ENCODE data around the gene ANKRD11.
"Not testable (repeated sequence)": the region's sequence is repeated elsewhere in the genome, so short reads cannot be mapped to it uniquely, and the experiment has no call there.

The ANKRD11 gene

GRCh38 chr16:89248196-89248982 is 242.0 kb downstream of the ANKRD11 start:
- Histone ChIP-seq H3K4me2 (no peak overlapping the region), H3K36me3 (ENCODE audit: insufficient read depth) (no peaks in the 10 kb centered on the region), H4K20me1 (ENCODE audit: insufficient read depth) (no peaks in the 10 kb centered on the region), H3K9ac (no peak overlapping the region), H3K27ac (no peak overlapping the region), H3K4me1 (ENCODE audit: low read depth, poor library complexity, severe bottlenecking) (no peaks in the 10 kb centered on the region), H3K79me2 (ENCODE audit: insufficient read depth, low read depth) (no peaks in the 10 kb centered on the region), H3K27me3 (ENCODE audit: insufficient read depth, low read depth) (no peaks in the 10 kb centered on the region), H2AFZ (ENCODE audit: low read depth) (peak overlapping the region; percentile 44; the same call in 1 of the 2 replicates), H3K4me3 (IDR thresholded peaks at IDR 0.05; ENCODE audit: insufficient read depth, low read depth, low read length) (no peak overlapping the region)
- no peak for TF ChIP-seq CTCF (conservative IDR thresholded peaks at IDR 0.05; ENCODE audit: low read depth, low read length)

GRCh38 chr16:89247734-89248075 is 242.7 kb downstream of the ANKRD11 start:
- not testable (repeated sequence) for H3K27me3 ChIP-seq (ENCODE audit: insufficient read depth, low read depth); H4K20me1 ChIP-seq (ENCODE audit: insufficient read depth); H3K79me2 ChIP-seq (ENCODE audit: insufficient read depth, low read depth); H3K36me3 ChIP-seq (ENCODE audit: insufficient read depth); H3K27ac ChIP-seq; H3K4me2 ChIP-seq; H3K9ac ChIP-seq; H3K4me3 ChIP-seq (IDR thresholded peaks at IDR 0.05; ENCODE audit: insufficient read depth, low read depth, low read length); H3K4me1 ChIP-seq (ENCODE audit: low read depth, poor library complexity, severe bottlenecking)
- peak overlapping the region; percentile 44 for H2AFZ ChIP-seq (ENCODE audit: low read depth)

GRCh38 chr16:89246903-89247733 is 243.2 kb downstream of the ANKRD11 start:
- Histone ChIP-seq H2AFZ (ENCODE audit: low read depth) (peak overlapping the region; percentile 55), H3K4me3 (IDR thresholded peaks at IDR 0.05; ENCODE audit: insufficient read depth, low read depth, low read length) (no peak overlapping the region)
- TF ChIP-seq CTCF (conservative IDR thresholded peaks at IDR 0.05; ENCODE audit: low read depth, low read length): no peak

GRCh38 chr16:89246383-89246902 is 243.9 kb downstream of the ANKRD11 start:
- H4K20me1 ChIP-seq (ENCODE audit: insufficient read depth): no peaks in the 10 kb centered on the region
- H3K4me2 ChIP-seq: peak overlapping the region; percentile 57; the same call in 1 of the 2 replicates
- H3K36me3 ChIP-seq (ENCODE audit: insufficient read depth): no peaks in the 10 kb centered on the region
- H2AFZ ChIP-seq (ENCODE audit: low read depth): peak overlapping the region; percentile 55; the same call in 1 of the 2 replicates
- no peaks in the 10 kb centered on the region for H3K27me3 ChIP-seq (ENCODE audit: insufficient read depth, low read depth)
- H3K4me3 ChIP-seq (IDR thresholded peaks at IDR 0.05; ENCODE audit: insufficient read depth, low read depth, low read length): no peak overlapping the region
- no peaks in the 10 kb centered on the region for H3K4me1 ChIP-seq (ENCODE audit: low read depth, poor library complexity, severe bottlenecking)
- no peak for TF ChIP-seq CTCF (conservative IDR thresholded peaks at IDR 0.05; ENCODE audit: low read depth, low read length)
- H3K79me2 ChIP-seq (ENCODE audit: insufficient read depth, low read depth): peaks cover 4% of the 10 kb centered on the region; the same call in 1 of the 2 replicates
- H3K9ac ChIP-seq: no peak overlapping the region
- no peak overlapping the region for H3K27ac ChIP-seq

More at GRCh38 chr16:89246903-89247733, 243.2 kb downstream of the ANKRD11 start:
- H3K36me3 ChIP-seq (ENCODE audit: insufficient read depth): no peaks in the 10 kb centered on the region
- no peaks in the 10 kb centered on the region for H3K4me1 ChIP-seq (ENCODE audit: low read depth, poor library complexity, severe bottlenecking)
- H3K9ac ChIP-seq: no peak overlapping the region; the same call in 1 of the 2 replicates
- H3K4me2 ChIP-seq: peak overlapping the region; percentile 57
- no peaks in the 10 kb centered on the region for H4K20me1 ChIP-seq (ENCODE audit: insufficient read depth)
- H3K27me3 ChIP-seq (ENCODE audit: insufficient read depth, low read depth): no peaks in the 10 kb centered on the region
- no peaks in the 10 kb centered on the region for H3K79me2 ChIP-seq (ENCODE audit: insufficient read depth, low read depth)
- H3K27ac ChIP-seq: no peak overlapping the region

Data from KMS-11 (cell line).